ENCODE results near the gene KRT83.
"Not testable (repeated sequence)": the region's sequence is repeated elsewhere in the genome, so short reads cannot be mapped to it uniquely, and the experiment has no call there.

KRT83 gene

GRCh38 chr12:52307836-52308805, 13.1 kb downstream of the KRT83 start:
- no peak for TF ChIP-seq CTCF (IDR thresholded peaks at IDR 0.05; ENCODE audit: control insufficient read depth, extremely low read depth, insufficient read depth)
- DNase-seq (ENCODE audit: low read depth) = no peak
- peak overlapping the region; percentile 23; the same call in 1 of the 2 replicates for H3K4me3 ChIP-seq (ENCODE audit: low read depth, low read length)

DNA sequence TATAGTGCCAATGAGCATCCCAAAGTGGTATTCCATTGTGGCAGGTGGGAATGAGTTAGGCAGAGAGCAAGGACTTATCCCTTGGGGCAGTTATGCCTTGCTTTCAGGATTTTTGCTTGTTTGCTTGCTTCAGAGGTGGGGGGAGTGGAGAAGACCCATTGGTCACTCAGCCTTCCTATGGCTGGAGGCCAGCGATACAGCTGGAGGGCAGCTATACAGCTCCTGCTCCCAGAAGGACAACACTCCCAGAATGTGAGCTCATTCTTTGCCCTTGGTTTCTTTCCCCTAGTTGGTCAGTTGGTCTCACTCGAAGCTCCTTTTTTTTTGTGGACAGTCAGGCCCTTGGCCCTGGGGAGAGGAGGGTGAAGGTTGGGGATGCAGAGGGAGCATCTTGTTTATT, 14.5 kb downstream of the KRT83 start:
- no peak for DNase-seq (ENCODE audit: low read depth)
- no peak overlapping the region for H3K4me3 ChIP-seq (ENCODE audit: low read depth, low read length)
- no peak for TF ChIP-seq CTCF (IDR thresholded peaks at IDR 0.05; ENCODE audit: control insufficient read depth, extremely low read depth, insufficient read depth)

- DNase-seq (ENCODE audit: low read depth) = no peak
- peak; percentile 6; the same call in 1 of the 2 replicates for TF ChIP-seq CTCF (IDR thresholded peaks at IDR 0.05; ENCODE audit: control insufficient read depth, extremely low read depth, insufficient read depth)
- no peak overlapping the region for H3K4me3 ChIP-seq (ENCODE audit: low read depth, low read length)
These were observed 15.1 kb downstream of the KRT83 start for GRCh38 chr12:52305921-52306705.

- not testable (repeated sequence) for DNase-seq (ENCODE audit: low read depth); H3K4me3 ChIP-seq (ENCODE audit: low read depth, low read length)
These were observed 16.2 kb downstream of the KRT83 start for GRCh38 chr12:52304941-52305411.

DNA sequence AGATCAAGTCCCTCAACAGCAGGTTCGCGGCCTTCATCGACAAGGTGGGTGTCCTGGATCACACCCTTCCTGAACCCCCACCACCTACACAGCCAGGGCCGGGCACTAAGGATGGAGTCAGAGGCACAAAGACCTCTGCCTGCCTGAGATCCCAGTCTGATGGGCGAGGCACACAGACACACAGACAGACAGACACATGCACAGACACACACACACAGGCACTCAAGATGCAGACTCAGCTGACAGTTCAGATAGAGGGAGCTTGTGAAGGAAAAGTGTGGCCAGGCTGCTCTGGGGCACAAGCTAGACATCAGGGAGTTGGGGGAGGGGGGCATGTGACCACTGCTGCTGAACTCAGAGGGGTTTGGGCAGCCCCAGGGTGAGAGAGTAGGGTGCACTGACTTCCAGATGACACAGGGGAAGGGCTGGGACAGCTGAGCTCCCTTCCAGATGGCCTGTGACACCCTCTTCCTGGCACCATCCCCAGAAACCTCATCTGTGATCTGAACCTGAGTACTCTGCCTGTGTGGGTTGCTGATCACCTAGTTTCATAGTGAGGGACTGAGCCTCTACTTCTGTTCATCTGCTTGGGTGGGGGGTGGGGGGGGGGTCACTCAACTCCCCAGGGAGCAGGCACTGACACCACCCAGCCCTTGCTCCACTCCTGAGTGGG, 18.8 kb downstream of the KRT83 start:
- H3K4me3 ChIP-seq (ENCODE audit: low read depth, low read length); DNase-seq (ENCODE audit: low read depth): not testable (repeated sequence)

- not testable (repeated sequence) for H3K4me3 ChIP-seq (ENCODE audit: low read depth, low read length); DNase-seq (ENCODE audit: low read depth)
These were observed 19.5 kb downstream of the KRT83 start for GRCh38 chr12:52301721-52302120.

DNA sequence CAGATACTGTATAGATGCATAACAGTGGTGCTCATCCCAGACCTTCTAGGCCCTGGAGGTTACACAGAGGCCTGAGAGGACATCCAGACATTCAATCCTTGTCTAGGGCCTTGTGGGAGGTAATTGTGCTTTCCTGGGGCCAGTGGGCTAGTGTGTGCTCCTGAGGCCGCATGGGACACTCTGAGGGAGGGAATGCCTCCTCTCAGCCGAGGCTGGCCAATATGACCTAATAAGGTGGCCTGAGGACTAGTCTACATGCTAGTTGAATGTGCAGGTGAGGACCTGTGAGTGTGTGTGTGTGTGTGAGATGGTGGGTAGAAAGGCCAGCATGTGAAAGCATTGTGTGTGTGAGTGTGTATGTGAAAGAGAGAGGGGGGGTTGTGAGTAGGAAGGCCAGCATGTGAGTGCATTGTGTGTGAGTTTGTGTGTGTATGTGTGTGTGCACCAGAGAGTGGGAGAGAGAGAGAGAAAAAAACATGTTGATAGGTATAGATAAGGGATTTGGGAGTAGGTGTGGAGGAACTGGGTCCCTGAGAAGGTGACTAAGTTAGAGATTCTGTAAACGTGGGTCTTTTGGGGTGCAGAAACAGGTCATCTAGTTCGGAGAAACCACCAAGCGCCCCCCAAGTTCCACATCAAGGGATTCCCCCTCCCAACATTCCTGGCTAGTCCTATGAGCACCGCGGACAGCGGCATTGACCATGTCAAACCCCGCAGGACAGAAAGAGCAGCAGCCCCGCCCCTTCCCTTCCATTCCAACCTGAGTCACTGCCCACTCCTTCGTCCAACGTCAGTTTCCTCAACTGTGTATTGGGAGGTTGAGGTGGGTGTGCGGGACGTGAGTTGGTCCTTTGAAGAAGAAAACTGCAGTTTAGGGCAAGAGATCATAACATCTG, 20.2 kb downstream of the KRT83 start:
- DNase-seq (ENCODE audit: low read depth) = no peak

More for the DNA sequence above, 20.2 kb downstream of the KRT83 start:
- TF ChIP-seq CTCF (IDR thresholded peaks at IDR 0.05; ENCODE audit: control insufficient read depth, extremely low read depth, insufficient read depth) = no peak
- H3K4me3 ChIP-seq (ENCODE audit: low read depth, low read length) = no peak overlapping the region
